ENCODE measurements around the gene TTPAL. TPM values are rescaled to one million over a fixed set of nuclear protein-coding genes. Genes with fewer than 3 reads are reported as not detected.

Gene TTPAL
- total and polyA plus RNA-seq, 10 of the 15 experiments (the other 5 are each of a cell fraction or from before 2014, with no cell fraction given) = 4.0 to 24.0 (median 9.3) TPM

DNA sequence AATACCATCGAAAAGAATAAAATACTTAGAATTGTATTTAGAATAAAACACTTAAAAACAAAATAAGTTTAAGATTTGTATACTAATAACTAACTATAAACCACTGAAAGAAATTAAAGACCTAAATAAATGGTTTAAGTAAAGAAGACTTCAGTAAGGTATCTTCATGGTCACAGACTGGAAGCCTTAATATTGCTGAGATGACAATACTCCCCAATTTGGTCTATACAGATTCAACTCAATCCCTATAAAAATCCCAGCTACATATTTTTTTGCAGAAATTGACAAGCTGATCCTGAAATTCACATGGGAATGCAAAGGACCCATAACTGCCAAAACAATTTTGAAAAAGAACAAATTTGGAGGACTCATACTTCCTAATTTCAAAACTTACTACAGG lies 27.3 kb downstream of the TTPAL start (continued):
- TF ChIP-seq, protein P1, sequence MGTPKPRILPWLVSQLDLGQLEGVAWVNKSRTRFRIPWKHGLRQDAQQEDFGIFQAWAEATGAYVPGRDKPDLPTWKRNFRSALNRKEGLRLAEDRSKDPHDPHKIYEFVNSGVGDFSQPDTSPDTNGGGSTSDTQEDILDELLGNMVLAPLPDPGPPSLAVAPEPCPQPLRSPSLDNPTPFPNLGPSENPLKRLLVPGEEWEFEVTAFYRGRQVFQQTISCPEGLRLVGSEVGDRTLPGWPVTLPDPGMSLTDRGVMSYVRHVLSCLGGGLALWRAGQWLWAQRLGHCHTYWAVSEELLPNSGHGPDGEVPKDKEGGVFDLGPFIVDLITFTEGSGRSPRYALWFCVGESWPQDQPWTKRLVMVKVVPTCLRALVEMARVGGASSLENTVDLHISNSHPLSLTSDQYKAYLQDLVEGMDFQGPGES (IDR thresholded peaks at IDR 0.05) = no peak
- TF ChIP-seq EED (IDR thresholded peaks at IDR 0.05; ENCODE audit: low read depth) (no peak), KAT2A (conservative IDR thresholded peaks at IDR 0.05; ENCODE audit: control insufficient read depth, low read depth, low read length) (no peak), ZNF217 (IDR thresholded peaks at IDR 0.05) (no peak), IRF4 (IDR thresholded peaks at IDR 0.05; ENCODE audit: low read depth, low read length) (no peak), ESRRA (IDR thresholded peaks at IDR 0.05; ENCODE audit: low read length) (no peak), POLR2AphosphoS2 (IDR thresholded peaks at IDR 0.05; ENCODE audit: low read depth, low read length) (no peak), CBFB (IDR thresholded peaks at IDR 0.05; ENCODE audit: low read depth) (no peak)
- TF ChIP-seq, protein P2, sequence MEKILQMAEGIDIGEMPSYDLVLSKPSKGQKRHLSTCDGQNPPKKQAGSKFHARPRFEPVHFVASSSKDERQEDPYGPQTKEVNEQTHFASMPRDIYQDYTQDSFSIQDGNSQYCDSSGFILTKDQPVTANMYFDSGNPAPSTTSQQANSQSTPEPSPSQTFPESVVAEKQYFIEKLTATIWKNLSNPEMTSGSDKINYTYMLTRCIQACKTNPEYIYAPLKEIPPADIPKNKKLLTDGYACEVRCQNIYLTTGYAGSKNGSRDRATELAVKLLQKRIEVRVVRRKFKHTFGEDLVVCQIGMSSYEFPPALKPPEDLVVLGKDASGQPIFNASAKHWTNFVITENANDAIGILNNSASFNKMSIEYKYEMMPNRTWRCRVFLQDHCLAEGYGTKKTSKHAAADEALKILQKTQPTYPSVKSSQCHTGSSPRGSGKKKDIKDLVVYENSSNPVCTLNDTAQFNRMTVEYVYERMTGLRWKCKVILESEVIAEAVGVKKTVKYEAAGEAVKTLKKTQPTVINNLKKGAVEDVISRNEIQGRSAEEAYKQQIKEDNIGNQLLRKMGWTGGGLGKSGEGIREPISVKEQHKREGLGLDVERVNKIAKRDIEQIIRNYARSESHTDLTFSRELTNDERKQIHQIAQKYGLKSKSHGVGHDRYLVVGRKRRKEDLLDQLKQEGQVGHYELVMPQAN (conservative IDR thresholded peaks at IDR 0.05) = no peak
- TF ChIP-seq, protein P3, sequence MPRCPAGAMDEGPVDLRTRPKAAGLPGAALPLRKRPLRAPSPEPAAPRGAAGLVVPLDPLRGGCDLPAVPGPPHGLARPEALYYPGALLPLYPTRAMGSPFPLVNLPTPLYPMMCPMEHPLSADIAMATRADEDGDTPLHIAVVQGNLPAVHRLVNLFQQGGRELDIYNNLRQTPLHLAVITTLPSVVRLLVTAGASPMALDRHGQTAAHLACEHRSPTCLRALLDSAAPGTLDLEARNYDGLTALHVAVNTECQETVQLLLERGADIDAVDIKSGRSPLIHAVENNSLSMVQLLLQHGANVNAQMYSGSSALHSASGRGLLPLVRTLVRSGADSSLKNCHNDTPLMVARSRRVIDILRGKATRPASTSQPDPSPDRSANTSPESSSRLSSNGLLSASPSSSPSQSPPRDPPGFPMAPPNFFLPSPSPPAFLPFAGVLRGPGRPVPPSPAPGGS (IDR thresholded peaks at IDR 0.05; ENCODE audit: borderline replicate concordance, insufficient read depth, low read depth, low read length, poor library complexity, severe bottlenecking) = no peak
- TF ChIP-seq, protein P4, sequence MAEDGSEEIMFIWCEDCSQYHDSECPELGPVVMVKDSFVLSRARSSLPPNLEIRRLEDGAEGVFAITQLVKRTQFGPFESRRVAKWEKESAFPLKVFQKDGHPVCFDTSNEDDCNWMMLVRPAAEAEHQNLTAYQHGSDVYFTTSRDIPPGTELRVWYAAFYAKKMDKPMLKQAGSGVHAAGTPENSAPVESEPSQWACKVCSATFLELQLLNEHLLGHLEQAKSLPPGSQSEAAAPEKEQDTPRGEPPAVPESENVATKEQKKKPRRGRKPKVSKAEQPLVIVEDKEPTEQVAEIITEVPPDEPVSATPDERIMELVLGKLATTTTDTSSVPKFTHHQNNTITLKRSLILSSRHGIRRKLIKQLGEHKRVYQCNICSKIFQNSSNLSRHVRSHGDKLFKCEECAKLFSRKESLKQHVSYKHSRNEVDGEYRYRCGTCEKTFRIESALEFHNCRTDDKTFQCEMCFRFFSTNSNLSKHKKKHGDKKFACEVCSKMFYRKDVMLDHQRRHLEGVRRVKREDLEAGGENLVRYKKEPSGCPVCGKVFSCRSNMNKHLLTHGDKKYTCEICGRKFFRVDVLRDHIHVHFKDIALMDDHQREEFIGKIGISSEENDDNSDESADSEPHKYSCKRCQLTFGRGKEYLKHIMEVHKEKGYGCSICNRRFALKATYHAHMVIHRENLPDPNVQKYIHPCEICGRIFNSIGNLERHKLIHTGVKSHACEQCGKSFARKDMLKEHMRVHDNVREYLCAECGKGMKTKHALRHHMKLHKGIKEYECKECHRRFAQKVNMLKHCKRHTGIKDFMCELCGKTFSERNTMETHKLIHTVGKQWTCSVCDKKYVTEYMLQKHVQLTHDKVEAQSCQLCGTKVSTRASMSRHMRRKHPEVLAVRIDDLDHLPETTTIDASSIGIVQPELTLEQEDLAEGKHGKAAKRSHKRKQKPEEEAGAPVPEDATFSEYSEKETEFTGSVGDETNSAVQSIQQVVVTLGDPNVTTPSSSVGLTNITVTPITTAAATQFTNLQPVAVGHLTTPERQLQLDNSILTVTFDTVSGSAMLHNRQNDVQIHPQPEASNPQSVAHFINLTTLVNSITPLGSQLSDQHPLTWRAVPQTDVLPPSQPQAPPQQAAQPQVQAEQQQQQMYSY (CRISPR knock-in tag; IDR thresholded peaks at IDR 0.05) = no peak

Measured in GM12878 (cell line).